Astrocyte of the cerebellum (primary cell): Measurements from ENCODE around the gene RPL23.

ENCODE experiments used
- DNase-seq: peaks from one replicate; pipeline ENCODE4 v3.0.0-alpha.2; 2011; ENCODE audit warnings: low read depth
- H3K4me3 ChIP-seq: 2 replicates; pipeline ENCODE4 v1.5.1; 2011; ENCODE audit warnings: mild to moderate bottlenecking, low read depth, low read length, moderate library complexity
- in situ Hi-C: cut with HindIII; loops from 2 replicates; pipeline ENCODE4 v1.10.0; 2017; ENCODE audit warnings: low sequenced_read_pairs
- TF ChIP-seq, protein P1 (sequence below): IDR thresholded peaks from 2 replicates; pipeline ENCODE4 v1.5.1; 2012; ENCODE audit warnings: low read length, low read depth, moderate library complexity, mild to moderate bottlenecking; ENCODE audit errors: missing control alignments

The RPL23 gene

DNA sequence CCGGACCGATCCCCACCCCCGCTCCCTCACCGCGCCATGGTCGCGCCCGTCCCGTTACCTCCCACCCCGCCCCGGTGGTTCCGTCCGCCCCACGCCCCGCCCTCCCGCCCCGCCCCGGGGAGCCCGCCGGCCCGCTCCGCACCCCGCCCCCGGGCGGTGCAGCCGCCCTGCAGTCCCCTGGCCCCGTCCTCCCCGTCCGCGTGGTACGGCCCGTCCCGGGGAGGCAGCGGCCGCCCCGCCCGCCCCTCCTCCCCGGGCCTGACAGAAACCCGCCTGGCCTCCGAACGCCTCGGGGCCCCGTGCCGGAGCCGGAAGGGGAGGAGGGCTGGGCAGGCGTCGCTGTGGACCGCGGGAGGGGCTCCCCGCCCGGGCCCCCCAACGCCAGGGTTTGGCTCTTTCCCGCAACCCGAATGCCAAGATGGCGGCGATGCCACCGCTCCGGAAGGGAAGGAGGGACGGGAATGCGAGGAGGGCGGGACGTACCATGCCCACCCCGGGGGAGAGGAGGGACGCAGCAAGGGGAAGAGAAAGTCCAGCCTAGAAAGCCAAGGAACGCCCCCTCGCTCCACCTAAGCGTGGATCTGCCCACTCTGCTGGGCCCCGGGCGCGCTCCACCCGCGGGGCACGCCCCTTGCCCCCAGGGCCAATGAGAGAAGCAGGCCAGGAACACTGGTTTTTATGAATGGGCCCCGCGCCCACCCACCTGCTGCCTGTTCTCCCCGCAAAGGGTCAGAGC is 53.9 kb downstream of the RPL23 start, which contains the start of gene PIP4K2B:
Gene PIP4K2B (minus strand): TSS at position 56 of the 736 bp plus-strand sequence. CDS start 132 bp downstream, outside the sequence.
- peak within 1 kb of the TSS; percentile 77 for H3K4me3 ChIP-seq
- TF ChIP-seq, protein P1, sequence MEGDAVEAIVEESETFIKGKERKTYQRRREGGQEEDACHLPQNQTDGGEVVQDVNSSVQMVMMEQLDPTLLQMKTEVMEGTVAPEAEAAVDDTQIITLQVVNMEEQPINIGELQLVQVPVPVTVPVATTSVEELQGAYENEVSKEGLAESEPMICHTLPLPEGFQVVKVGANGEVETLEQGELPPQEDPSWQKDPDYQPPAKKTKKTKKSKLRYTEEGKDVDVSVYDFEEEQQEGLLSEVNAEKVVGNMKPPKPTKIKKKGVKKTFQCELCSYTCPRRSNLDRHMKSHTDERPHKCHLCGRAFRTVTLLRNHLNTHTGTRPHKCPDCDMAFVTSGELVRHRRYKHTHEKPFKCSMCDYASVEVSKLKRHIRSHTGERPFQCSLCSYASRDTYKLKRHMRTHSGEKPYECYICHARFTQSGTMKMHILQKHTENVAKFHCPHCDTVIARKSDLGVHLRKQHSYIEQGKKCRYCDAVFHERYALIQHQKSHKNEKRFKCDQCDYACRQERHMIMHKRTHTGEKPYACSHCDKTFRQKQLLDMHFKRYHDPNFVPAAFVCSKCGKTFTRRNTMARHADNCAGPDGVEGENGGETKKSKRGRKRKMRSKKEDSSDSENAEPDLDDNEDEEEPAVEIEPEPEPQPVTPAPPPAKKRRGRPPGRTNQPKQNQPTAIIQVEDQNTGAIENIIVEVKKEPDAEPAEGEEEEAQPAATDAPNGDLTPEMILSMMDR = no peak
- in situ Hi-C loops = no loop called here
- peak; percentile 94 for DNase-seq

DNA sequence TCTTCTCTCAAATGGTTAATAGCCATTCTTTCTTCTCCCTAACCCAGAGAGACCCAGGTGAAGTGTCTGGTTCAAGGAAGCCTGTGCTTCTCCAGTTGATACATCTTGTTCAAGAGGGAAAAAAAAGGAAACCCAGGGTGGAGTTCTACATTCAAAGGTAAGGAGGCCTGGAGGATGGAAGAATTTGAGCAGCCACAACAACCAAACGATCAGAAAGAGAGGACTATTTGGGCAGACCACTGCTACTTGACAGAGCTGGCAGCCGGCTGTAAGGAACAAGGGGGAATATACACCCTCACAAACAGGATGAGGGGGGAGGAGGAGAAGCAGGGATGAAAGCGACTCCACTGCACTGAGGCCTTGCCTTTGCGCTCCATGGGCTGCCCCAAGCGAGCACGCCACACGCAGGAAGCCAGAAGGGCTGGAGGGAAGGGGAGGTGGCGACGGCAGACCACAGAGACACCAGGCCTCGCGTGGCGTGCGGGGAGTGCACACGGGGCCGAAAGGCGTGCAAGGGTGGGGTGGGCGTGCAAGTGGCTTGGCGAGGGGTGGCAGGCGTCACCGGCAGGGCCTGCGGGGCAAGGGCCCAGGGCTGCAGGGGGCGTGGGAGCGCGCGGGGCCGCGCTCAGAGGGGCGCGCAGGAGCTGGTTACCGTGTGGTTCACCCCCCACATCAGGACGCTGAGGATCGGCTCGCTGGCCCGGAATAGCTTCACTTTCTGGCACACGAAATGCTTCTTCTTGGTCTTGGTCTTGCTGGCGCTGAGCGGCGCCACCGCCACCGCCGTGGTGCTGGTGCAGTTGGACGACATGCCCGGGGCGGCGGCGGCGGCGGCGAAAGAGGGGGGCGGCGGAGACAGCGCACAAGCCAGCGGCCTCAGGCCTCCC is 54.7 kb downstream of the RPL23 start:
- in situ Hi-C loops = no loop called here
- DNase-seq = no peak
- TF ChIP-seq, protein P1 = no peak
- H3K4me3 ChIP-seq = peak overlapping the region; percentile 77
